ENCODE results near the gene ZRANB1. TPM values are rescaled to one million over a fixed set of nuclear protein-coding genes. Genes with fewer than 3 reads are reported as not detected.

ZRANB1 gene
- total RNA-seq, 1 experiment from 2014 or later = 23.2 TPM

DNA sequence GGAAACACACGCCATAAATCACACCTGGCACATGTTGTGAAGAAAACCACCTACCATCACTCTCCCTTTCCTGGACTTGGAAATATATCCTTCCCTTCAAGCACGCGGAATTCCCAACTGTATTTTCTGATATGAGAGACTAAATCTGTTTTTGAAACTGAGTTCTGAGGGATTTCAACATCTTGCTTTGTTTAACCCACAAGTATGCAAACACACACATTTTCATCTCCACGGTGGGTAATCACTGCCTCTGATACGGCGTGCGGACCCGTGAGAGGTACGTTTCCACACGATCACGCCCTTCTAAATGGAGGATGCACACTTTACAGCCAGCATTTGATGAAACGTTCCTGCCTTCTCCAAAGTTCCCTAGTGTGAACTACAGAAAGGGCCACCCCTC, 83.4 kb downstream of the ZRANB1 start:
- peaks cover 58% of the 10 kb centered on the region for H3K36me3 Mint-ChIP-seq (ENCODE audit: insufficient read depth, unreplicated experiment)
- POLR2A ChIA-PET = interaction anchor here (1.2 to 1.3 kb wide), 2 partner anchors 12 to 798 kb away, joined by 3 to 4 read pairs; partner anchors contain the start of genes BCCIP and UROS
- no peaks in the 10 kb centered on the region for H3K9me3 Mint-ChIP-seq (ENCODE audit: unreplicated experiment)
- H3K27ac Mint-ChIP-seq (ENCODE audit: low read depth, unreplicated experiment) = no peak overlapping the region
- intact Hi-C loops (cut with micrococcal nuclease) = no loop called here
- TF ChIP-seq, protein P1, sequence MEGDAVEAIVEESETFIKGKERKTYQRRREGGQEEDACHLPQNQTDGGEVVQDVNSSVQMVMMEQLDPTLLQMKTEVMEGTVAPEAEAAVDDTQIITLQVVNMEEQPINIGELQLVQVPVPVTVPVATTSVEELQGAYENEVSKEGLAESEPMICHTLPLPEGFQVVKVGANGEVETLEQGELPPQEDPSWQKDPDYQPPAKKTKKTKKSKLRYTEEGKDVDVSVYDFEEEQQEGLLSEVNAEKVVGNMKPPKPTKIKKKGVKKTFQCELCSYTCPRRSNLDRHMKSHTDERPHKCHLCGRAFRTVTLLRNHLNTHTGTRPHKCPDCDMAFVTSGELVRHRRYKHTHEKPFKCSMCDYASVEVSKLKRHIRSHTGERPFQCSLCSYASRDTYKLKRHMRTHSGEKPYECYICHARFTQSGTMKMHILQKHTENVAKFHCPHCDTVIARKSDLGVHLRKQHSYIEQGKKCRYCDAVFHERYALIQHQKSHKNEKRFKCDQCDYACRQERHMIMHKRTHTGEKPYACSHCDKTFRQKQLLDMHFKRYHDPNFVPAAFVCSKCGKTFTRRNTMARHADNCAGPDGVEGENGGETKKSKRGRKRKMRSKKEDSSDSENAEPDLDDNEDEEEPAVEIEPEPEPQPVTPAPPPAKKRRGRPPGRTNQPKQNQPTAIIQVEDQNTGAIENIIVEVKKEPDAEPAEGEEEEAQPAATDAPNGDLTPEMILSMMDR (IDR thresholded peaks at IDR 0.05; ENCODE audit: unreplicated experiment) = no peak
- H3K4me1 Mint-ChIP-seq (ENCODE audit: insufficient read depth, unreplicated experiment) = peaks cover 5% of the 10 kb centered on the region
- no TSS peak for BruUV-seq (replicated peaks)
- CTCF ChIA-PET = no interaction called here
- no peaks in the 10 kb centered on the region for H3K27me3 Mint-ChIP-seq (ENCODE audit: insufficient read depth, unreplicated experiment)
- DNase-seq (ENCODE audit: unreplicated experiment) = no peak
- H3K4me3 Mint-ChIP-seq (ENCODE audit: unreplicated experiment) = no peak overlapping the region

DNA sequence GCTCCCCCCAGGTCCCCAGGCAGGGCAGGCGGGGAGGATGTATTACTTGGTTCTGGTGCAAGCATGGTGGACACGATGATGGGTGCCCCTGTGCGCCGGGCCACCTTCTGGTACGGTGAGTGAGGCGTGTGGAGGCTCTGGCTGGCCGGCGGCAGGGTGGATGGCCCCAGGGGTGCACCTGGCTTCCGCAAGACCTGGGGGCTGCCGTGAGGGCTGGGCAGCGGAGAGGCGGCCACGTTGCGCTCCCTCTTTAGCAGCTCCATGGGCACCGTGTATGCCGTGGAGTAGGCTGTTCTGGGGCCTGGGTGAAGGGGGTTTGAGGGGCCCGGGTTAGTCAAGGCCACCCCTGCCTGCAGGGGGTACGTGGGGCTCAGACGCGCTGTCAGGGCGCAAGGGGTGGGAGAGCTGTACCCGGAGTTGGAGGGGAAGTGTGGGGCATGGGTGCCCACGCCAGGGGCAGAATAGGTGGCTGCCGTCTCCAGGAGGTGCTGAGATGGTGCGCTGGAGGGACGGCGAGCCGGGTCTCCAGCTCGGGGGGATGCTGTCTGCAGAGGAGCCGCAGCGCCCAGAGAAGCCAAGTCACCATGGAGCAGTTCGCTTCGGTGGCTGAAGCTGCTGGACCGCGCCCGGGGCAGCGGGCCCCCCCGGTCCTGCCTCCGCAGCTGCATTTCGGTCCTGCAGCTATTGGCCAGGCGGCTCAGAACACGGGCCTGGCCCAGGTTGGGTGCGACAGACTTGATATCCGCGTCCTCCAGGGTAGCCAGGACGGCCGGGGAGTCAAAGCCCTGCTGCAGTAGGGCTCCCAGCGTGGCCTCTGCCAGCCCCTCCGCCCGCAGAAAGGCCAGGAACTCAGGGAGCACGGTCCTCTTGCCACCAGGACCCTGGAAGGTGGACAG, 84.4 kb downstream of the ZRANB1 start:
- peaks cover 58% of the 10 kb centered on the region for H3K36me3 Mint-ChIP-seq (ENCODE audit: insufficient read depth, unreplicated experiment)
- no peaks in the 10 kb centered on the region for H3K27me3 Mint-ChIP-seq (ENCODE audit: insufficient read depth, unreplicated experiment)
- H3K4me1 Mint-ChIP-seq (ENCODE audit: insufficient read depth, unreplicated experiment) = peaks cover 5% of the 10 kb centered on the region
- intact Hi-C loops (cut with micrococcal nuclease) = no loop called here
- no TSS peak for BruUV-seq (replicated peaks)
- H3K4me3 Mint-ChIP-seq (ENCODE audit: unreplicated experiment) = no peak overlapping the region
- DNase-seq (ENCODE audit: unreplicated experiment) = no peak
- ChIA-PET POLR2A (interaction anchor here (1.2 to 1.3 kb wide), 2 partner anchors 11 to 797 kb away, joined by 3 to 4 read pairs; partner anchors contain the start of genes BCCIP and UROS), CTCF (interaction anchor here (0.7 kb wide), 1 partner anchor 128 kb away, joined by 3 read pairs; no protein-coding TSS in a partner anchor)
- H3K27ac Mint-ChIP-seq (ENCODE audit: low read depth, unreplicated experiment) = no peak overlapping the region
- no peaks in the 10 kb centered on the region for H3K9me3 Mint-ChIP-seq (ENCODE audit: unreplicated experiment)
- TF ChIP-seq, protein P1 (IDR thresholded peaks at IDR 0.05; ENCODE audit: unreplicated experiment) = no peak

DNA sequence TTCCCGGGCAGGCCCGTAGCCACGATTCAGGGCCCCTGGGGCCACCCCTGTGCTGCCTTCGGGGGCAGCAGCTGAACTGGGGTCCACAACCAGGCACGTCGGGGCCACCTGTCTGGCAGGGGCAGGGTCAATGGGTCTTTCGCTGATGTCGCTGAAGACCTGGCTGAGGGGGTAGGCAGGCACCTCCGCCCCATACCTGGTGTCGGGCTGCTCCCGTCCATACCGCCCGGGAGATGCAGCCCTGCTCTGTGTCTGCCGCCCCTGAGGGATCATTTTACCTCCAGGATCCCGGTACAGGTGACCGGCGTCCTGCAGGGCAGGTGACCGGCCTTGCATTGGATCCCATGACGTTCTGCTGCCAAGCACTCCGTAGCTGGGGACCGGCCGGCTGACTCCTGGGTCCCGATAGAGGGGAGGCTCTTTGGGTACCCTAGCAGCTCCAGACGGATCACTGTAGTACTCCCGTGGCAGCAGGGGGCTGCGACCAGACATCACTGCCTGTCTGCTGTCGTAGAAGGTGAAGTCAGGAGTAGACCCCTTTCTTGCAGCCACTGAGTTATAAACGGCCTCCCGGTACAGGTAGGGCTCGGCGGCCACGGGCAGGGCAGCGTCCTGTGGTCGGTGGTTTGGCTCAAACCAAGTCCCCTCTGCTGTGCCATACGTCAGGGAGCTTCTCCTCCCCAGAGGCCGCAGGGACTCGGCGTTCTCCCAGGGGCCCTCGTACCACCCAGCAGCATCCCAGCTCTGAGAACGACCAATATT, 85.2 kb downstream of the ZRANB1 start:
- intact Hi-C loops (cut with micrococcal nuclease) = no loop called here
- Mint-ChIP-seq H3K36me3 (ENCODE audit: insufficient read depth, unreplicated experiment) (peaks cover 62% of the 10 kb centered on the region), H3K27me3 (ENCODE audit: insufficient read depth, unreplicated experiment) (no peaks in the 10 kb centered on the region), H3K27ac (ENCODE audit: low read depth, unreplicated experiment) (no peak overlapping the region), H3K4me3 (ENCODE audit: unreplicated experiment) (no peak overlapping the region), H3K4me1 (ENCODE audit: insufficient read depth, unreplicated experiment) (peaks cover 5% of the 10 kb centered on the region), H3K9me3 (ENCODE audit: unreplicated experiment) (no peaks in the 10 kb centered on the region)
- POLR2A ChIA-PET = no interaction called here
- TF ChIP-seq, protein P1 (IDR thresholded peaks at IDR 0.05; ENCODE audit: unreplicated experiment) = no peak
- no TSS peak for BruUV-seq (replicated peaks)
- CTCF ChIA-PET = interaction anchor here (0.7 to 0.9 kb wide), 3 partner anchors 17 to 129 kb away, joined by 3 to 5 read pairs (median 4); no protein-coding TSS in a partner anchor
- DNase-seq (ENCODE audit: unreplicated experiment) = no peak
